Stimulated activated CD4-positive, alpha-beta T cell treated with anti-CD3 and anti-CD28 coated beads, Interleukin-15, amount 100 ng/mL, for 24 hours (primary cell): ENCODE results near the gene SDE2.
"Not testable (repeated sequence)": the region's sequence is repeated elsewhere in the genome, so short reads cannot be mapped to it uniquely, and the experiment has no call there.

Experiments used
- DNase-seq: peaks from one replicate; pipeline ENCODE4 v3.0.0-alpha.2; 2020

The SDE2 gene

GRCh38 chr1:225999227-225999911 lies at the start of gene SDE2:
SDE2 (minus strand) TSS chr1:225999343; CDS start chr1:225999312, 31 bp downstream.
- peak; percentile 100 for DNase-seq

- no peak for DNase-seq
Observed at GRCh38 chr1:226048886-226049285, 49.7 kb upstream of the SDE2 start.

- DNase-seq: no peak
Observed at GRCh38 chr1:226047495-226047894, 48.4 kb upstream of the SDE2 start.

GRCh38 chr1:226046240-226046639 lies 47.1 kb upstream of the SDE2 start:
- DNase-seq: no peak

GRCh38 chr1:226044514-226045101 lies 45.5 kb upstream of the SDE2 start:
- no peak for DNase-seq

- DNase-seq: no peak
Observed at GRCh38 chr1:226041419-226041818, 42.3 kb upstream of the SDE2 start.

GRCh38 chr1:226038661-226039060 lies 39.5 kb upstream of the SDE2 start:
- DNase-seq: no peak

GRCh38 chr1:226035915-226036314 lies 36.8 kb upstream of the SDE2 start:
- no peak for DNase-seq

GRCh38 chr1:226034482-226034881 lies 35.3 kb upstream of the SDE2 start:
- no peak for DNase-seq

- DNase-seq: no peak
Observed at GRCh38 chr1:226033991-226034390, 34.8 kb upstream of the SDE2 start.

GRCh38 chr1:226033582-226033981 lies 34.4 kb upstream of the SDE2 start:
- no peak for DNase-seq

- DNase-seq: no peak
Observed at GRCh38 chr1:226029568-226030225, 30.6 kb upstream of the SDE2 start.

GRCh38 chr1:226029093-226029496 lies 30.0 kb upstream of the SDE2 start:
- DNase-seq: no peak

GRCh38 chr1:226027538-226028217 lies 28.5 kb upstream of the SDE2 start:
- DNase-seq: no peak

- DNase-seq: no peak
Observed at GRCh38 chr1:226026833-226027232, 27.7 kb upstream of the SDE2 start.

- no peak for DNase-seq
Observed at GRCh38 chr1:226023735-226024134, 24.6 kb upstream of the SDE2 start.

GRCh38 chr1:226021801-226022200 lies 22.7 kb upstream of the SDE2 start:
- no peak for DNase-seq

GRCh38 chr1:226021401-226021800 lies 22.3 kb upstream of the SDE2 start:
- no peak for DNase-seq

- DNase-seq: no peak
Observed at GRCh38 chr1:226019572-226019971, 20.4 kb upstream of the SDE2 start.

GRCh38 chr1:226017070-226017469 lies 17.9 kb upstream of the SDE2 start:
- no peak for DNase-seq

- DNase-seq: no peak
Observed at GRCh38 chr1:226009650-226010044, 10.5 kb upstream of the SDE2 start.

GRCh38 chr1:226007126-226007892 lies 8.2 kb upstream of the SDE2 start:
- DNase-seq: not testable (repeated sequence)

- DNase-seq: no peak
Observed at GRCh38 chr1:226006686-226007085, 7.5 kb upstream of the SDE2 start.
